GM19043 (cell line): ENCODE results near the gene FBXL20.
"Not testable (repeated sequence)": the region's sequence is repeated elsewhere in the genome, so short reads cannot be mapped to it uniquely, and the experiment has no call there.

Source experiments
- ATAC-seq: cut with Tn5 transposase; IDR thresholded peaks from one replicate; pipeline ENCODE4 v1.9.1; 2021; ENCODE audit warnings: low read depth; ENCODE audit not compliant: unreplicated experiment

The FBXL20 gene

GRCh38 chr17:39401412-39402243 is at the start of gene FBXL20:
Gene FBXL20, minus strand, starts transcription at chr17:39401626. Its CDS starts 224 bp downstream, at chr17:39401402.
- peak; percentile 66 for ATAC-seq

- ATAC-seq: peak; percentile 89
These were observed 49.6 kb upstream of the FBXL20 start, which contains the start of gene MED1 for GRCh38 chr17:39450847-39451581. Gene MED1, minus strand, starts transcription at chr17:39451263. Its CDS starts 201 bp downstream, at chr17:39451062.

- ATAC-seq: no peak
These were observed 48.6 kb upstream of the FBXL20 start for GRCh38 chr17:39450051-39450450.

GRCh38 chr17:39447561-39447960 is 46.1 kb upstream of the FBXL20 start:
- no peak for ATAC-seq

- no peak for ATAC-seq
These were observed 41.9 kb upstream of the FBXL20 start for GRCh38 chr17:39443326-39443725.

GRCh38 chr17:39439868-39440267 is 38.4 kb upstream of the FBXL20 start:
- ATAC-seq: not testable (repeated sequence)

- no peak for ATAC-seq
These were observed 28.2 kb upstream of the FBXL20 start for GRCh38 chr17:39429600-39429999.

- no peak for ATAC-seq
These were observed 14.7 kb upstream of the FBXL20 start for GRCh38 chr17:39416141-39416540.

- no peak for ATAC-seq
These were observed 8.9 kb upstream of the FBXL20 start for GRCh38 chr17:39410279-39410678.

- no peak for ATAC-seq
These were observed 6.9 kb upstream of the FBXL20 start for GRCh38 chr17:39408360-39408759.

GRCh38 chr17:39406951-39407350 is 5.5 kb upstream of the FBXL20 start:
- ATAC-seq: no peak

- no peak for ATAC-seq
These were observed 4.0 kb upstream of the FBXL20 start for GRCh38 chr17:39405436-39405835.

GRCh38 chr17:39404542-39405378 is 3.3 kb upstream of the FBXL20 start:
- ATAC-seq: no peak

- no peak for ATAC-seq
These were observed 1.6 kb upstream of the FBXL20 start for GRCh38 chr17:39402890-39403605.

GRCh38 chr17:39402244-39402889 is 941 bp upstream of the FBXL20 start:
- ATAC-seq: peak; percentile 39

GRCh38 chr17:39400547-39401411 is 647 bp downstream of the FBXL20 start:
- no peak for ATAC-seq

GRCh38 chr17:39399791-39400190 is 1.6 kb downstream of the FBXL20 start:
- no peak for ATAC-seq

GRCh38 chr17:39393736-39394135 is 7.7 kb downstream of the FBXL20 start:
- ATAC-seq: no peak

- no peak for ATAC-seq
These were observed 10.0 kb downstream of the FBXL20 start for GRCh38 chr17:39391448-39391847.
